Nephron progenitor cell (in vitro differentiated cells): Measurements from ENCODE around the gene KIF1C.
"Not testable (repeated sequence)": the region's sequence is repeated elsewhere in the genome, so short reads cannot be mapped to it uniquely, and the experiment has no call there.

Experiments used
- DNase-seq: peaks from one replicate; pipeline ENCODE4 v3.0.0; 2021
- H3K27ac Mint-ChIP-seq: 2 replicates; pipeline ENCODE4 v1.8.0; 2021; ENCODE audit warnings: mild to moderate bottlenecking, moderate library complexity, mixed read lengths
- H3K27me3 Mint-ChIP-seq: 2 replicates; pipeline ENCODE4 v1.8.0; 2021; ENCODE audit warnings: mild to moderate bottlenecking, low read depth, mixed read lengths; ENCODE audit not compliant: poor library complexity
- H3K36me3 Mint-ChIP-seq: 2 replicates; pipeline ENCODE4 v1.8.0; 2021; ENCODE audit warnings: low read depth, mixed read lengths
- H3K4me1 Mint-ChIP-seq: 2 replicates; pipeline ENCODE4 v1.8.0; 2021; ENCODE audit warnings: mixed read lengths
- H3K4me3 Mint-ChIP-seq: 2 replicates; pipeline ENCODE4 v1.8.0; 2021; ENCODE audit warnings: mild to moderate bottlenecking, moderate library complexity, mixed read lengths
- H3K9me3 Mint-ChIP-seq: 2 replicates; pipeline ENCODE4 v1.8.0; 2021; ENCODE audit warnings: mild to moderate bottlenecking, moderate library complexity, mixed read lengths
- CTCF ChIP-seq: fragments of 200-600 bp; sonication (generic); IDR thresholded peaks from 2 replicates; pipeline ENCODE4 v1.5.0; 2021; ENCODE audit warnings: antibody characterized with exemption

The KIF1C gene

GRCh38 chr17:5022171-5022711 lies 24.5 kb downstream of the KIF1C start:
- Mint-ChIP-seq H3K9me3 (no peaks in the 10 kb centered on the region), H3K27ac (no peak overlapping the region), H3K27me3 (peaks cover 4% of the 10 kb centered on the region), H3K4me3 (no peak overlapping the region), H3K36me3 (peaks cover 38% of the 10 kb centered on the region), H3K4me1 (peaks cover 10% of the 10 kb centered on the region)
- TF ChIP-seq CTCF: no peak
- DNase-seq: no peak

- Mint-ChIP-seq H3K27ac (peak overlapping the region; percentile 34), H3K36me3 (peaks cover 37% of the 10 kb centered on the region)
Measured at GRCh38 chr17:5023588-5024147, 25.9 kb downstream of the KIF1C start.

GRCh38 chr17:5024604-5025003 lies 26.9 kb downstream of the KIF1C start:
- peaks cover 4% of the 10 kb centered on the region for H3K9me3 Mint-ChIP-seq
- peaks cover 34% of the 10 kb centered on the region for H3K36me3 Mint-ChIP-seq
- no peak for DNase-seq
- TF ChIP-seq CTCF: no peak
- H3K4me1 Mint-ChIP-seq: peaks cover 15% of the 10 kb centered on the region
- H3K4me3 Mint-ChIP-seq: no peak overlapping the region
- no peak overlapping the region for H3K27ac Mint-ChIP-seq
- H3K27me3 Mint-ChIP-seq: peaks cover 15% of the 10 kb centered on the region

More at GRCh38 chr17:5023588-5024147, 25.9 kb downstream of the KIF1C start:
- DNase-seq: no peak
- no peak for TF ChIP-seq CTCF
- peaks cover 8% of the 10 kb centered on the region for H3K27me3 Mint-ChIP-seq
- H3K9me3 Mint-ChIP-seq: no peaks in the 10 kb centered on the region
- no peak overlapping the region for H3K4me3 Mint-ChIP-seq
- peaks cover 15% of the 10 kb centered on the region for H3K4me1 Mint-ChIP-seq

- Mint-ChIP-seq H3K27ac (no peak overlapping the region), H3K4me1 (peaks cover 15% of the 10 kb centered on the region), H3K4me3 (no peak overlapping the region), H3K36me3 (peaks cover 16% of the 10 kb centered on the region), H3K9me3 (peaks cover 5% of the 10 kb centered on the region), H3K27me3 (peaks cover 34% of the 10 kb centered on the region)
- no peak for TF ChIP-seq CTCF
- no peak for DNase-seq
Measured at GRCh38 chr17:5027299-5027698, 29.5 kb downstream of the KIF1C start.

- H3K4me3 Mint-ChIP-seq: no peak overlapping the region
- peaks cover 38% of the 10 kb centered on the region for H3K27me3 Mint-ChIP-seq
- no peak for DNase-seq
- no peak for TF ChIP-seq CTCF
- peaks cover 5% of the 10 kb centered on the region for H3K9me3 Mint-ChIP-seq
- peaks cover 12% of the 10 kb centered on the region for H3K36me3 Mint-ChIP-seq
- peaks cover 15% of the 10 kb centered on the region for H3K4me1 Mint-ChIP-seq
- H3K27ac Mint-ChIP-seq: no peak overlapping the region
Measured at GRCh38 chr17:5027916-5028315, 30.2 kb downstream of the KIF1C start.

- H3K27me3 Mint-ChIP-seq: peaks cover 58% of the 10 kb centered on the region
- not testable (repeated sequence) for H3K36me3 Mint-ChIP-seq, H3K4me3 Mint-ChIP-seq, DNase-seq, H3K27ac Mint-ChIP-seq, H3K9me3 Mint-ChIP-seq
- H3K4me1 Mint-ChIP-seq: peaks cover 15% of the 10 kb centered on the region
Measured at GRCh38 chr17:5030168-5030567, 32.4 kb downstream of the KIF1C start.
